PFSK-1 (cell line): Measurements from ENCODE around the gene PADI1.

Experiments used
- FOXP2 ChIP-seq: optimal IDR thresholded peaks from 2 replicates; pipeline ENCODE3; 2011; ENCODE audit warnings: borderline replicate concordance, control low read depth, inconsistent platforms; ENCODE audit not compliant: insufficient read depth; ENCODE audit errors: extremely low read length, extremely low read depth
- POLR2AphosphoS5 ChIP-seq: IDR thresholded peaks from 2 replicates; pipeline ENCODE4 v1.6.1; 2012; ENCODE audit warnings: low read depth, mild to moderate bottlenecking, control low read depth, low read length, moderate library complexity
- REST ChIP-seq, 2 experiments: IDR thresholded peaks; 2 replicates each; pipeline versions ENCODE4 v1.6.1 to v1.8.0; 2011 to 2012; ENCODE audit warnings: low read depth in 2 of 2, low read length in 2 of 2, control low read depth in 1 of 2, inconsistent platforms in 1 of 2, mild to moderate bottlenecking in 1 of 2, moderate library complexity in 1 of 2; ENCODE audit not compliant: insufficient read depth in 1 of 2
- SIN3A ChIP-seq: IDR thresholded peaks from 2 replicates; pipeline ENCODE4 v1.6.1; 2012; ENCODE audit warnings: mild to moderate bottlenecking, low read length, moderate library complexity, borderline replicate concordance; ENCODE audit not compliant: insufficient read depth
- TAF1 ChIP-seq: IDR thresholded peaks from 2 replicates; pipeline ENCODE4 v1.6.1; 2012; ENCODE audit warnings: low read length, control low read depth, borderline replicate concordance; ENCODE audit not compliant: insufficient read depth

Gene PADI1

GRCh38 chr1:17272066-17272465 is 67.1 kb downstream of the PADI1 start:
- TF ChIP-seq FOXP2 (no peak), POLR2AphosphoS5 (no peak), TAF1 (no peak), SIN3A (no peak), REST (IDR thresholded peaks at IDR 0.05; ENCODE audit: insufficient read depth in 1 of 2, low read depth in 2 of 2, low read length in 2 of 2) (no peak)

GRCh38 chr1:17272646-17273045 is 67.7 kb downstream of the PADI1 start:
- TF ChIP-seq REST (IDR thresholded peaks at IDR 0.05; ENCODE audit: insufficient read depth in 1 of 2, low read depth in 2 of 2, low read length in 2 of 2) (no peak), POLR2AphosphoS5 (no peak), FOXP2 (no peak), TAF1 (no peak), SIN3A (no peak)

- TF ChIP-seq TAF1 (no peak), FOXP2 (no peak), POLR2AphosphoS5 (no peak), SIN3A (no peak), REST (IDR thresholded peaks at IDR 0.05; ENCODE audit: insufficient read depth in 1 of 2, low read depth in 2 of 2, low read length in 2 of 2) (no peak)
These were observed 68.2 kb downstream of the PADI1 start for GRCh38 chr1:17273096-17273495.

GRCh38 chr1:17274186-17275170 is 69.5 kb downstream of the PADI1 start:
- no peak for TF ChIP-seq FOXP2

- TF ChIP-seq TAF1: no peak
- TF ChIP-seq REST (IDR thresholded peaks at IDR 0.05; ENCODE audit: insufficient read depth in 1 of 2, low read depth in 2 of 2, low read length in 2 of 2): no peak
- TF ChIP-seq SIN3A: no peak
- TF ChIP-seq POLR2AphosphoS5: no peak
- no peak for TF ChIP-seq FOXP2
These were observed 71.6 kb downstream of the PADI1 start for GRCh38 chr1:17276568-17276967.
